Right ventricle myocardium inferior (tissue), 1 donor: ENCODE measurements around the gene SIAH1. TPM values are rescaled to one million over a fixed set of nuclear protein-coding genes. Genes with fewer than 3 reads are reported as not detected.
"Not testable (repeated sequence)": the region's sequence is repeated elsewhere in the genome, so short reads cannot be mapped to it uniquely, and the experiment has no call there.

ENCODE experiments used
- ATAC-seq: fragments of 200-7000 bp; cut with Tn5 transposase; one replicate; pipeline ENCODE4 v1.9.1; 2020; ENCODE audit warnings: mild to moderate bottlenecking, moderate library complexity
- DNase-seq: peaks from one replicate; pipeline ENCODE4 v3.0.0; 2021; ENCODE audit errors: missing footprints
- intact Hi-C: fragments of 100-400 bp; cut with DNase I; formaldehyde crosslinking; loops from one replicate; pipeline ENCODE4 v1.11.0; 2022
- total RNA-seq: library from RNA; stranded (reverse); fragmentation: NEBNext Ultra II Directional; extraction: Animal tissue kit (Norgen Biotek cat#: 25700); gene quantifications from one replicate; pipeline ENCODE4 v1.2.1, GENCODE V29; 2021
- donor health status: DM: no; HTN: yes; CAD: no; lungs with severe emphysema.

The SIAH1 gene
- total RNA-seq, 1 donor from 2014 or later, result 16.1 TPM

DNA sequence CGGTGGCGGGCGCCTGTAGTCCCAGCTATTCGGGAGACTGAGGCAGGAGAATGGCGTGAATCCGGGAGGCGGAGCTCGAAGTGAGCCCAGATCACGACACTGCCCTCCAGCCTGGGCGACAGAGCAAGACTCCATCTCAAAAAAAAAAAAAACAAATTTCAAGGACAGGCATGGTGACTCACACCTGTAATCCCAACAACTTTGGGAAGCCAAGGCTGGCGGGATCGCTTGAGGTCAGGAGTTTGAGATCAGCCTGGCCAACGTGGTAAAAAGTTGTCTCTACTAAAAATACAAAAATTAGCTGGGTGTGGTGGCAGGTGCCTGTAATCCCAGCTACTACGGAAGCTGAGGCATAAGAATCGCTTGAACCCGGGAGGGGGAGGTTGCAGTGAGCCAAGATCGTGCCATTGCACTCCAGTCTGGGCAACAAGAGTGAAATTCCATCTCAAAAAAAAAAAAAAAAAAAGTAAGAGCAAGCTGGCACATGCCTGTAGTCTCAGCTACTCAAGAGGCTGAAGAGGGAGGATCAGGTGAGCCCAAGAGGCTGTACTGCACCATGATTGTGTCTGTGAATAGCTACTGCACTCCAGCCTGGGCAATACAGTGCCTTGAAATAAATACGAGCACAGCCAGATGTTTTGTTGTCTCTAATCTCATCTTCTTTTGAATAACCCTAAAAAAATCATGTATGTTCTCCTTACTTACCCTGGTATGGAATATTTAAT, 14.4 kb downstream of the SIAH1 start:
- intact Hi-C loops, ATAC-seq, DNase-seq: not testable (repeated sequence)

DNA sequence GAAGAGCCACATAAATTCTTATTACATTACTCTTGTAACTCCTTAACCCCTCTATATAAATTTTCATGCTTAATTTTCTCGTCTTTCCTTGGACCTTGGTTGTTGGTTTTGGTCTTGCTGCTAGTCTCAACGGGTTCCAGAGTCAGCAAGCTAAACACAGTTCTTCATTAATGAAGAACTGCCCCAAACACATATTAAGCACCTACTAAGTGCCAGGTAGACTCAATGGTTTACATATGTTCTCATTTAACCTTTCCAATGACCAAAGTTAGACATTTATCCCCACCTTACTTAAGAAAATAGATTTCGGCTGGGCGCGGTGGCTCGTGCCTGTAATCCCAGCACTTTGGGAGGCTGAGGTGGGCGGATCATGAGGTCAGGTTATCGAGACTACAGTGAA, 15.0 kb downstream of the SIAH1 start:
- no peak for ATAC-seq
- no peak for DNase-seq
- intact Hi-C loops, result no loop called here

DNA sequence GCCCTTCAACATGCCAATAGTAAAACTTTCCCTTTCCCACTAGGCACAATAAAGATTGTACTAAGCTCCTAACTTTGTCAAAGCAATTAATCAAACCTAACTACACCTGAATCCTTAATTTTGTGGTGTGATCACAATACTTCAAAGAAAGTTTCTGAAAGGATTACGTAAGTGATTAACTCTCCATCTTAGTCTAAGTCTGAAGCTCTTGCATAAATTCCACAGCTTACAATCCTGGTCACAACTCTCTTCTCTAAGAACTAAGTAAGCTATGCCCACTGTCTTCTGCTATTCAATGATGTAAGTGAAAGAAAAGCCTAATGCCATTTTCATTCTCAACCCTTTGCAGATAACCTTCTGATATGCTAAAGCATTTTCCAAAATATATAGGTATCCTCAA, 15.4 kb downstream of the SIAH1 start:
- intact Hi-C loops, result loop anchor here (5.0 kb wide), 1 partner anchor 168 kb away; no protein-coding TSS in a partner anchor
- no peak for ATAC-seq
- DNase-seq, result no peak

DNA sequence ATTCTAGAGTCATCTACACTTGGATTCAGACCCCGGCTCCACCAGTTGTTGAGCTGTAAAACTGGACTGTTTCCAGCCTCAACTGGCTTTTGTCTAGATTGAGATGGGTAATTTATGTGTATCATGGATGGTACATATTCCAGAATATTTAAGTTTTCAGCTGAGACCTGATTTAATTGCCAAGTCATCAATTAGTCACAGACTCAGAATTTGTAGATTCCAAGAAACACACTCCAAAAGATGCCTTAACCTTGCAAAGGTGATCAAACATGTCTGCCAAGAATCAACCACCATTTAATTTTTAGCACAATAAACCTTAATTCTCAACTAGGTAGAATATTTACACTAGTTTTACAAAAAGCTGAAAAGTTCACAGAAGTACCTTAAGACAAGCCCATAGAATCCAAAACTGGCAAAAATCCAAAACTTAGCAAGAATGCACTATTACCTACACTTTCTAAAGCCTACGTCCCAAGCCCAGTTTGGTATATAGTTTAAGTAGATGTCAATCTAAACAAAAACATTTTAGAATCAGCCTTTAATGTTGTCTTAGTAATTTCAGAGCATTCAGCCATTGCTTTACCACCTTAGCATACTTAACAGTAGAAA, 17.7 kb downstream of the SIAH1 start:
- ATAC-seq (no peak), DNase-seq (no peak)
- intact Hi-C loops, result loop anchor here (5.0 kb wide), 1 partner anchor 170 kb away; no protein-coding TSS in a partner anchor

DNA sequence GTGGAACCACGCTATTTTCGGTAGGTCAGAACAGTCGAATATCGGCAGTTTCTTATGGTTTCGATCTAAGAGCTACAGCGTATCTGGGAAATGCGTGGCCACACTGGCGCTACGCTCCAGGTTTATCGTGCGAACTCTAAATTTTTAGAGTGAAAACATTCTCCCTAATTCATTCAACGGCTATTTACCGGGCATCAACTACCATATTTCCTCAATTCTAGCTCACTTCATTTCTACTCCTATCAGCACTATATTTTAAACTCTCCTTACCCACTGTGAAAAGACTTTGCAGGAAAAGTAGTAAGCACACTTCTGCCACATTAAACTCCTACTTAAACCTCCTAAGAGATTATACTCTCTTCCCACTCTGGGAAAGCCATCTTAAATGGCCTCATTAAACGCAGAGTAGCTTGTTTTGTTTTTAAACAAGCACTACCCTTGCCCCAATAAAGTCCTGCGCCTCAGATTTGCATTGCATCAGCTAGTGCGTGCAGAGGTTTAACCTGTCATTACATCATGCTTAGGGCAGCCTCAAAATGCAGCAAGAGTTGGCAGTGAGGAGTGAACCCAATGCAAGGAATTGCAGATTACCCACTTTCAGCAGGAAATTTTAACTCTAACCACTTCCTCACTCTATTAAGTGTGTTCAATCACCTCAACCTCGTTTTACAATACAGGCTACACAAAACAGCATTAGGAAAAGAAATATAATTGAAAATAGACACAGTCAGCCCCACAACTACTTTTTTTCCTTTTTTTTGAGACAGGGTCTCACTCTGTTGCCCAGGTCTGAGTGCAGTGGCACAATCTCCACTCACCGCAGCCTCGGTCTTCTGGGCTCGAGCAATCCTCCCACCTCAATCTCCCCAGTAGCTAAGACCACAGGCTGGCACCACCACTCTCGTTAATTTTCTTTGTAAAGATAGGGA, 18.8 kb downstream of the SIAH1 start:
- ATAC-seq (peak; percentile 33), DNase-seq (no peak)
- intact Hi-C loops, result loop anchor here (5.0 kb wide), 1 partner anchor 171 kb away; no protein-coding TSS in a partner anchor

DNA sequence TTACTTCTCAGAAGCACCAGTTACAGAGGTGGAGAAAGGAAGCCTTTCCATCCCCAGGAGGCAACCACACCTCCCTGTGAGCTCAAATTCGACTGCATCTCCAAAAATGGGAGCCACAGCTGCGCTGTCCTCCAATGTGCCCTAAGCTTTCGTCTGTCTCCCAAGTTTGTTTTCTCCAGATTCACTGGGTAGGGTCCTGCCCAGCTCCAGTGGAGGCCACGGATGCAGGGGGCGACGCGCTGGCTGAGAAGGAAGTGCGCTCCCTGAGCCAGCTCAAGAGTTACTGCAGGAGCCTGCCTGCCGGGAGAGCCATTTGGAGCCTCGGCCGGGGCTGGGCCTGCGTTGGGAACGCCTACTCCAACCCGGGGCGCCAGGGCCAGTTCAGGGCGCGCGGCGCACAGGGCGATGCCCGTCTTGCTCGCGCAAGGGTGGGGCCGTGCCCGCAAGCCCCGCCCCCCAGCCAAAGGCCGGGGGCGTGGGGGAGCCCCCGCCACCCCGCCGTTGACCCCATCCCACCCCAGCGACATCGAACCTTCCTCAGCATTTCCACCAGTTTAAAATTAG, 19.5 kb downstream of the SIAH1 start:
- ATAC-seq, result peak; percentile 99
- DNase-seq, result peak; percentile 96
- intact Hi-C loops, result loop anchor here (2.0 to 5.0 kb wide), 2 partner anchors 19 to 172 kb away; partner anchors contain the start of gene SIAH1

DNA sequence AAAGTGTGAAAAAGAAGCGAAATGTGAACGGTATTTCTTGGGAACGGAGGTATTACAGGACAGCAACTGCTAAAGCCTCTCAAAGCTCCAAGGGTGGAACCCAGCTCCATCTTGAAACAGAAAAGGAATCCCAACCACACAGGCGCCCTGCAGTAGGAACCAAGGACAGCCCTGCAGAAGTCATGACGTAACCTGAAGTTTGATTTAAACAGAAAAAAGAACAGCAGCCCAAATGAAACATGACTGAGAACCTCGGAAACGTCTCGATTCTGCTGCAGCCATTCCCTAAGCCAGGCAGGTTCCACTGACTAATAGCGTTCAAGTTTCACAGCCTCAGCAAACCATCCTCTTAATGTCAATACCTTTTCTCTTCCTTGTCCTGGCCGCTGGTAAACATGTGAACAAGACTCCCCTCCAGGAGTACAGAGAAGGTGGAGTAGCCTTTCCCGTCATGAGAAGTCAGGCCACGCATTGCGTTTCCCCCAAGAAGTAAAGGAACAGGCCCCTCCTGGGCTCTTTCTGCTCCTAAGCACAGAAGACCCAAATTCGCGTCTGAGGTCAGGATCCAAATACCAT, 20.1 kb downstream of the SIAH1 start:
- intact Hi-C loops, result loop anchor here (2.0 to 5.0 kb wide), 2 partner anchors 20 to 172 kb away; partner anchors contain the start of gene SIAH1
- DNase-seq (no peak), ATAC-seq (no peak)

DNA sequence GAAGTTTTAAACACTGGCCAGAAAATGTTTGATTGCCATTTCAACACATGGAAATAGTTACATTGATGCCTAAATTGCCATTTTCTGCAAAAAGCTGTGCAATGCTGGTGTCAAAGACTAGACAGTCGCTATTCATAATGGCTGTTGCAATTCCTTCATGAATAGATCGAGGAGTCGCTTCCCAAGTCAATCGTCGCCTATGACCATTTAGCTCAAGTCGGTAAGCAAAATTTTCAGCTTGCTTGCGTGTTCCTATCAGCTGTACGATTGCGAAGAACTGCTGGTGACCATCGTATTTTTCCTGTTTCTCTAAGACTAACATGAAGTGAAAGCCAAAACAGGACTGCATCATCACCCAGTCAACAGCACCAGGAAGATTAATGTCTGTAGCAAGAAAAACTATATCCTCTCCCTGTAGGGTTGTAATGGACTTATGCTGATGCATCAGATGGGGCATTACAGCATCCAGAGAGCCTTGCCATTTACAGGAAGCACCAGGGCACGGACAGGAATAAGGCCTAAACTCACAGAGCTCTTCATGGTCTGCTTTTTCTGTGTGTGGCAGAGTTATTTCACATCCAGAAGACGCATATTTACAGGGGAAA, 23.6 kb downstream of the SIAH1 start:
- no peak for DNase-seq
- no peak for ATAC-seq
- intact Hi-C loops, result no loop called here

DNA sequence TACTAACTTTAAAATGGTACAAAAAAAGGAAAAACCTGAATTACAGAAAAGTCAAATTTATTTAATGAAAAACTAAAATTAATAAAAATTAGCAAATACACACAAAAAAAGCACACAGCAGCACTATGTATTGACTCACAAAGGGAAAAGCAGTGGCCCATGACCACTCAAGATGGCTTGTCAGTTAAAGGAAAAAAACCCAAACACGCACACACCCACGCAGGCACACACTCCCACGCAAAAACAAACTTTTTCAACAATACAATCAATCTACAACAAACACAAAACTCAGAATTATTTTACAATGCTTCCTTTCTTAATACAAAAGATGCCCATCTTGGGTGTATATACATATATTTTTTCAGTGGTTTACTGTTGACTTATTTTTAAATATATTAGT, 24.2 kb downstream of the SIAH1 start:
- intact Hi-C loops, result no loop called here
- no peak for ATAC-seq
- no peak for DNase-seq

DNA sequence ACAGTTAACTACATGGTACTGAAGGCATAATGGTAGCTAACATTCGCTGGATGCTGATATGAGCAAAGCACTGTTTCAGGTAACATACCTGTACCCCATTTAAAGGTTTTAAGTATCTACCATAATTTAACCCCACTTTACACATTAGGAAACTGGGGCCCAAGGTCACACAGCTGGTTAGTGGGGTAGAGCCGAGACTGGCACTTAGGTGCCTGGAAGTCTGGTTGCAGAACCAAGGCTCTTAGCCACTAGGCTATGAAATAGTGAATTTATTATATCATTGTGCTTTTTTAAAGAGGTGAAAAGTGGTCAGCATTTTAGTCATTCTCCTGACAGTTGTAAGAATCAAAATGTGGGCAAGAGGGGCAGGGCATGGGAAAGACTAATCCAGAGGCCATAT, 25.2 kb downstream of the SIAH1 start:
- ATAC-seq (no peak), DNase-seq (no peak)
- intact Hi-C loops, result no loop called here

DNA sequence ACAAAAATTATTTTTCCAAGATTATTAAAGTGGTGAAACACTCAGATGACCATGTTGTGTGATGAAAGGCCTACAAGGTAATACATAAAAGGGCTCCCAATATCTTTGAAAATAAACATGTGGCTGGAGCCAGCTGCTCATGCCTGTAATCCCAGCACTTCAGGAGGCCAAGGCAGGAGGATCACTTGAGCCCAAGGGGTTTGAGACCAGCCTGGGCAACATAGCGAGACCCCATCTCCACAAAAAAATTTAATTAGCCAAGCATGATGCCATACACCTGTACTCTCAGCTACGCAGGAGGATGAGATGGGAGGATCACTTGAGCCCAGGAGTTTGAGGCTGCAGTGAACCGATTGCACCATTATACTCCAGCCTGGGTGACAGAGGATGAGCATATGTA, 26.8 kb downstream of the SIAH1 start:
- ATAC-seq (no peak), DNase-seq (no peak)
- intact Hi-C loops, result no loop called here

DNA sequence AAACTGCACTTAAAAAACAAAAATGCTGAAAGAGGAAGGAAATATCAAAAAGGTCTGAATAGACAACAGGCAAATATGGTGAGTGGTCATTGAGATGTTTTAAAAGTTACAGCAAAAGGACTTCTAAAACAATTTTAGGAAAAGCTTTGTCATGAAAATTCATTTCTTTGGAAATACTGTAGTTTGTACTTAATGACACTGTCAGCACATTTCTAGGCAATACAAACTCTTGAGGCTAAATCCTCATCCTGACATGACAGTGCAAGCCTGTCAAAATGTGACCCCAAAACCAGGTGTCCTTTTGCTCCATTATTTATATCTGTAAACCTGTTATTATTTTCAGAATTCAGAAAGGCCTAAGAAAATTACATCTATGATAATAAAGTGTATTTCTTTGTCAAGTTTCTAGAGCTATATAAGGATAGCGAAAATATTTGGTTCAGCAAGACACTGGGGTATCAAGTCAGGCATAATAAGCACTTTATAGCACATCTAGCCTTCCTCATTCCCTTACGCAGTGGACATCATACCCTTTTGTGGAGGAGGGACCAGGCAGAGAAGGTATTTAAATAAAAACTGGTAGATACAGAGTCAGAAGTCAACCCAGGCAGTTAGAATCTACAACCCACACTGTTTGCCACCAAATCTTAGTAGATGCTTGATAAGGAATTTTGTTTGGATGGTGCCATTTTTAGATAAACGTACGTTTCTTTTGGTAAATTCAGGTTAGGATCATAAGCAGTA, 28.4 kb downstream of the SIAH1 start:
- no peak for DNase-seq
- ATAC-seq, result no peak
- intact Hi-C loops, result no loop called here

DNA sequence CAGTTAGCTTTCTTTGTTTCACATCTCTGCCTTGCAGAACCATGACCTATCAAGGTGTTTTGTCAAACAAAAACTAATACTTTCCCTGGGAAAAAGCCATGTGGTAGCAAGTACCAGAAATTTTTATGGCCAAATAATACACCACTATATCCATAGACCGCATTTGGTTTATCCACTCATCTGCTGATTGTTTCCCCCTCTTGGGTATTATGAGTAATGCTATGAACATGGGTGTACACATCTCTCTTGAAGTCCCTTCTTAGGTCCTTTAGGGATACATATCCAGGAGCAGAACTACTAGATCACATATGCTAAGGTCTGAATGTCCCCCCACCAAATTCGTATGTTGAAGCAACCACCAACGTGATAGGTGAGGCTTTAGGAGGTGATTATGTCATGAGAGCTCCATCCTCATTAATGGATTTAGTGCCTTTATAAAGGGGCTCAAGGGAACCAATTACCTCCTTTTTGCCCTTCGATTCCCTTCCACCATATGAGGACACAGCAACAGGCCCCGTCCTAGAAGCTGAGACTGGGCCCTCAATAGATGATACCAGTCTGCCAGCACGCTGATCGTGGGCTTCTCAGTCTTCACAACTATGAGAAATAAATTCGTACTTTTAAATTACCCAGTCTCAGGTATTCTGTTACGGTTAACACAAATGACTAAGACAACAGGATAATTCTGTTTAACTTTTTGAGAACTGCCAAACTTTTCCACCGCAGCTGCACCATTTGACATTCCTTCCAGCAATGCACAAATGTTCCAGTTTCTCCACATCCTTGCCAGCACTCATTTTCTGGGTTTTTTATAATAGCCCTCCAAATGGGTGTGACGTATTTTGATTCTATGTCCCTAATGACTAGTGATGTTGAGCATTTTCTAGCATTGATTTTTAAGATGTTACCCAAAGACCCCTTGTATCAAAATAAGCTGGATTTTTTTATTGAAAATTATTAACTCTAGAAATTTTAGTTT, 30.0 kb downstream of the SIAH1 start:
- ATAC-seq (no peak), DNase-seq (no peak)
- intact Hi-C loops, result loop anchor here (2.0 kb wide), 1 partner anchor 268 kb away; no protein-coding TSS in a partner anchor

DNA sequence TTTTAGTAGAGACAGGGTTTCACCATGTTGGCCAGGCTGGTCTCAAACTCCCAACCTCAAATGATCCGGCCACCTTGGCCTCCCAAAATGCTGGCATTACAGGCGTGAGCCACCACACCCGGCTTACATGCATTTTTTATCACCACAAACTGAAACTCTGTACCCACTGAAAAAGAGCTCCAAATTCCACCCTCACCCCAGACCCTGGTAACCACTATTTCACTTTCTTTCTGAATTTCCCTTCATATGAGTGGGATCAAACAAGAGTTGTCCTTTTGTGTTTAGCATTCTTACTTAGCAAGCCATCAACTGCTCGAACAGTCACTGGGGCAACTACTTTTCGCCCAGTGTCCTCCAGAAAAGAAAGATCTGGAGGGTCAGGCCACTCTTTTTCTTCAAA, 30.8 kb downstream of the SIAH1 start:
- intact Hi-C loops, result loop anchor here (2.0 kb wide), 1 partner anchor 268 kb away; no protein-coding TSS in a partner anchor
- DNase-seq, ATAC-seq: not testable (repeated sequence)

DNA sequence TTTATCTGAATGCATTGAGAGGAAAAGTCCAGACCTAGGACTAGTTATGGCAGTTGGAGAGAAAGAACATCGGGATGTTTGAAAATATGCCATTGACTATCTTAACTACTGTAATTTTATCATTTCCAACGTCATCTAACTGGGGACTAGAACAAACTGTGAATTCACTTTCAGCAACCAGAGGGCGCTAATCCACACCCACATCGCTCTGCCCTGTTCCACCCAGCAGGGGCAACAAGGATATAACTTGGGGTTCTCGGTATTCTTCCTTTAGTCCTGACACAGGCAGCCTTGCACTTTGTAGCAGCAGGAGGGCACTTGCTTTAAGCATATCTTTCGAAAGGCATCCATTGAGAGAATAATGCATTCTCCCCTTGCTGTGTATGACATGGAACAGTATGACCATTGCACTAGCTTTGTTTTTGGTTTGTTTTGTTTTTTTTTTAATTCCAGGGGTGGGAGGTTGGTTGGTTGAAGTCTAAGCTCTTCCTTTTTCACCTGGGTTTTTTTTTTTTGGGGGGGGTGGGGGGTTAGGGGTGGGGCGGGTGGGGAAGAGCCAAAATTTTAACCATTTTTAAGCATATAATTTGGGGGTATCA, 31.5 kb downstream of the SIAH1 start:
- ATAC-seq, result peak; percentile 72
- DNase-seq, result no peak
- intact Hi-C loops, result loop anchor here (2.0 kb wide), 2 partner anchors 189 to 269 kb away; no protein-coding TSS in a partner anchor
